ENCODE data around the gene SCN2B. TPM values are rescaled to one million over a fixed set of nuclear protein-coding genes. Genes with fewer than 3 reads are reported as not detected.

The SCN2B gene
- total and polyA plus RNA-seq, 2 of the 13 experiments (the other 11 are each of a cell fraction or from before 2014, with no cell fraction given), result 0.01 to 0.02 TPM

- no peak for TF ChIP-seq TCF12 (IDR thresholded peaks at IDR 0.05)
- no peak for TF ChIP-seq TCF12 (CRISPR knock-in tag; IDR thresholded peaks at IDR 0.05)
- TF ChIP-seq DMAP1 (CRISPR knock-in tag; IDR thresholded peaks at IDR 0.05), result no peak
- TF ChIP-seq CC2D1A (CRISPR knock-in tag; IDR thresholded peaks at IDR 0.05), result no peak
- TF ChIP-seq FOXP1 (IDR thresholded peaks at IDR 0.05), result no peak
- TF ChIP-seq FOXP1 (CRISPR knock-in tag; IDR thresholded peaks at IDR 0.05), result no peak
- no peak for TF ChIP-seq MXI1 (IDR thresholded peaks at IDR 0.05; ENCODE audit: borderline replicate concordance, low read depth, low read length)
- TF ChIP-seq PRDM4 (CRISPR knock-in tag; IDR thresholded peaks at IDR 0.05; ENCODE audit: borderline replicate concordance), result no peak
- no peak for TF ChIP-seq NR2C2 (CRISPR knock-in tag; IDR thresholded peaks at IDR 0.05; ENCODE audit: borderline replicate concordance)
- peak; percentile 34; the same call in 1 of the 2 replicates for TF ChIP-seq MTF2 (CRISPR knock-in tag; IDR thresholded peaks at IDR 0.05; ENCODE audit: borderline replicate concordance)
- no peak for TF ChIP-seq MBNL3 (CRISPR knock-in tag; conservative IDR thresholded peaks at IDR 0.05)
- no peak for TF ChIP-seq ZNF841 (CRISPR knock-in tag; IDR thresholded peaks at IDR 0.05; ENCODE audit: borderline replicate concordance)
- TF ChIP-seq YEATS4 (CRISPR knock-in tag; IDR thresholded peaks at IDR 0.05; ENCODE audit: borderline replicate concordance), result no peak
- no peak for TF ChIP-seq MAZ (IDR thresholded peaks at IDR 0.05; ENCODE audit: borderline replicate concordance, low read depth, low read length)
- no peak for TF ChIP-seq MAZ (CRISPR knock-in tag; IDR thresholded peaks at IDR 0.05; ENCODE audit: low read depth)
- no peak for TF ChIP-seq GMEB2 (CRISPR knock-in tag; IDR thresholded peaks at IDR 0.05; ENCODE audit: low read depth)
- no peak for TF ChIP-seq ZNF772 (CRISPR knock-in tag; IDR thresholded peaks at IDR 0.05)
- TF ChIP-seq SETDB1 (CRISPR knock-in tag; IDR thresholded peaks at IDR 0.05; ENCODE audit: borderline replicate concordance), result no peak
- TF ChIP-seq KLF9 (CRISPR knock-in tag; IDR thresholded peaks at IDR 0.05; ENCODE audit: low read depth), result no peak
- no peak for TF ChIP-seq ZBTB4 (CRISPR knock-in tag; IDR thresholded peaks at IDR 0.05; ENCODE audit: borderline replicate concordance)
- no peak for TF ChIP-seq ZNF761 (CRISPR knock-in tag; conservative IDR thresholded peaks at IDR 0.05)
- no peak for TF ChIP-seq HHEX (CRISPR knock-in tag; IDR thresholded peaks at IDR 0.05)
- TF ChIP-seq SP1 (IDR thresholded peaks at IDR 0.05), result no peak
- no peak for TF ChIP-seq SP1 (CRISPR knock-in tag; IDR thresholded peaks at IDR 0.05)
Measured at GRCh38 chr11:118152552-118153471, 23.6 kb downstream of the SCN2B start, which contains the start of gene SCN4B (continued).
